Cardiac fibroblast (primary cell): Measurements from ENCODE around the gene REN.

Experiments used
- DNase-seq, 2 donors: peaks; one replicate each; pipeline versions ENCODE4 v3.0.0 to v3.0.0-alpha.2; 2010; ENCODE audit warnings: low read depth in 2 of 2
- H3K4me3 ChIP-seq, 2 donors: replicated peaks in 1 of 2; 1 replicate in 1 of 2; 2 replicates in 1 of 2; pipeline ENCODE4 v1.5.1; 2011; ENCODE audit warnings: low read depth in 2 of 2, low read length in 2 of 2, mild to moderate bottlenecking in 2 of 2, moderate library complexity in 1 of 2
- TF ChIP-seq, protein P1 (sequence below): IDR thresholded peaks from one replicate; pipeline ENCODE4 v1.5.1; 2011; ENCODE audit warnings: low read depth, mild to moderate bottlenecking, low read length, inconsistent platforms

Gene REN

GRCh38 chr1:204180133-204180532 is 14.0 kb upstream of the REN start:
- DNase-seq, result no peak
- no peak overlapping the region for H3K4me3 ChIP-seq
- TF ChIP-seq, protein P1, sequence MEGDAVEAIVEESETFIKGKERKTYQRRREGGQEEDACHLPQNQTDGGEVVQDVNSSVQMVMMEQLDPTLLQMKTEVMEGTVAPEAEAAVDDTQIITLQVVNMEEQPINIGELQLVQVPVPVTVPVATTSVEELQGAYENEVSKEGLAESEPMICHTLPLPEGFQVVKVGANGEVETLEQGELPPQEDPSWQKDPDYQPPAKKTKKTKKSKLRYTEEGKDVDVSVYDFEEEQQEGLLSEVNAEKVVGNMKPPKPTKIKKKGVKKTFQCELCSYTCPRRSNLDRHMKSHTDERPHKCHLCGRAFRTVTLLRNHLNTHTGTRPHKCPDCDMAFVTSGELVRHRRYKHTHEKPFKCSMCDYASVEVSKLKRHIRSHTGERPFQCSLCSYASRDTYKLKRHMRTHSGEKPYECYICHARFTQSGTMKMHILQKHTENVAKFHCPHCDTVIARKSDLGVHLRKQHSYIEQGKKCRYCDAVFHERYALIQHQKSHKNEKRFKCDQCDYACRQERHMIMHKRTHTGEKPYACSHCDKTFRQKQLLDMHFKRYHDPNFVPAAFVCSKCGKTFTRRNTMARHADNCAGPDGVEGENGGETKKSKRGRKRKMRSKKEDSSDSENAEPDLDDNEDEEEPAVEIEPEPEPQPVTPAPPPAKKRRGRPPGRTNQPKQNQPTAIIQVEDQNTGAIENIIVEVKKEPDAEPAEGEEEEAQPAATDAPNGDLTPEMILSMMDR, result no peak

- no peak for DNase-seq
- TF ChIP-seq, protein P1, result no peak
- H3K4me3 ChIP-seq, result no peak overlapping the region
Measured at GRCh38 chr1:204178487-204179281, 12.5 kb upstream of the REN start.

DNA sequence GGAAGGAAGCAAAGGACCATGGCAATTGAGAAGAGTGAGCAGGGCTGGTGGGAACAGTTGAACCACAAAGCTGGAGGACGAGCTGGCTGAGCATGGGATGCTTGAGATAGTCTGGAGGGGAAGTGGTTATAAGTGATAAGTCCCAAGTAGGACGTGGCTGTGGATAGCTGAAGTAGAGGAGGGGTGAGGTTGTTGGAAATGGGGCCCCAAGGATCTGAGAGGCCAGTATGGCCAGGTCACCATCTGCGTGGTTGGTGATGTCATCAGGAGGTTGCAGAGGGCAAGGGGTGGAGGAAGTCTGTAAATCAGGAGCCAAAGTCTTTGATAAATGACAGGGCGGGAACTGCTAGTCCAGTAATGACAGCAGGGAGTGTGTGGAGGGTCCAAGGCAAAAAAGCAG is 11.0 kb upstream of the REN start:
- TF ChIP-seq, protein P1, result no peak
- H3K4me3 ChIP-seq, result no peak overlapping the region
- DNase-seq, result no peak

- DNase-seq, result no peak
- TF ChIP-seq, protein P1, result no peak
- H3K4me3 ChIP-seq, result no peak overlapping the region
Measured at GRCh38 chr1:204176049-204176448, 9.9 kb upstream of the REN start.

DNA sequence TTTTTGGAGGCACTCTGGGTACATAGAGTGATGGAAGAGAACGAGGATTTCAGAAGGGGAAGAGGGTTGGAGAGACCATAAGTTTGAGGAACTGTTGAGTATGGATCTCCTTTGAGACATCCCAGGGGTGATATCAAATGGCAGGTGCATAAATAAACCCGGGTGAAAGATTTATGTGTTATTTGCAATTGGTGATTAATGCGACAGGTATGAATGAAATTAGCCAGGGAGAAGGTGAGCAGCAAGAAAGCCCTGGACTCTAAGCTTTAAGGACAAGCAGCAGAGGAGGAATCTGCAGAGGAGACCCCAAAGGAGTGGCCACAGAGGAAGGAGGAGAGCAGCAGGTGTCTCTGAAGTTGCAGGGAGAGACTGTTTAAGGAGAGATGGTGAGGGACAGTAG is 8.8 kb upstream of the REN start:
- H3K4me3 ChIP-seq, result no peak overlapping the region
- no peak for DNase-seq
- TF ChIP-seq, protein P1, result no peak

DNA sequence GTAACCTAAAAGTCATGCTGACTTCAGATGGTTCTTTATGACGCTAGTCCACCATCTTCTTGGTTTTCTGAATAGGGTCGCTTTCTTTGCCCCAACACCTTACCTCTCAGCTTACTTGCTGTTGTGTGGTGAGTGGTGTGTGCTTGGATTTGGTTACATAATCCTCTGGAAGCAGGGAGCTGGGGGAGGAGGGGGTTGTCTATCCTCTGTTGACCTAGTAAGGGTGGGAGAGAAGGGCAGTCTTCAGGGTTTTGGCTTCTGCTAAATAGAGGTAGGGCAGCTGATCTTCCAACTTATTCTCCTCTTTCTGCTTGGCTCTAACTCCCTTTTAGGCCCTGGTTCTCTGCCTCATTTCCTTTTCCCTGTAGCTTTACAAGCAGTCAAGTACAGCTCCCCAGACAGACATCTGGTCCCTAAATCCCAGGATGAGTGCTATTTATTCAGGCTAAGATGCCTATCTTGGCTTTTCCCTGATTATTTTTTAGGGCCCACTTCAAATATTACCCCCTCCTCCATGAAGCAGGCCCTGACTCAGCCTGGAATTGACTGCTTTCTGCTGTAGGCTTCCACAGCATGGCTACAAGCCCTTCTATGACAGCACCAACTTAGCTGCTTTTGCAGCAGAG is 6.4 kb upstream of the REN start:
- H3K4me3 ChIP-seq, result no peak overlapping the region
- TF ChIP-seq, protein P1, result no peak
- DNase-seq, result no peak
